ENCODE measurements around the gene DHX30.

DHX30 gene

GRCh38 chr3:47838503-47838902 is 35.6 kb downstream of the DHX30 start:
- peaks cover 2% of the 10 kb centered on the region for H3K4me1 Mint-ChIP-seq (ENCODE audit: low read depth)
- H3K27ac Mint-ChIP-seq: no peak overlapping the region
- H3K27me3 Mint-ChIP-seq (ENCODE audit: low read depth): no peaks in the 10 kb centered on the region
- H3K4me3 Mint-ChIP-seq: no peak overlapping the region
- H3K36me3 Mint-ChIP-seq (ENCODE audit: low read depth): peaks cover 40% of the 10 kb centered on the region
- H3K9me3 Mint-ChIP-seq: no peaks in the 10 kb centered on the region

DNA sequence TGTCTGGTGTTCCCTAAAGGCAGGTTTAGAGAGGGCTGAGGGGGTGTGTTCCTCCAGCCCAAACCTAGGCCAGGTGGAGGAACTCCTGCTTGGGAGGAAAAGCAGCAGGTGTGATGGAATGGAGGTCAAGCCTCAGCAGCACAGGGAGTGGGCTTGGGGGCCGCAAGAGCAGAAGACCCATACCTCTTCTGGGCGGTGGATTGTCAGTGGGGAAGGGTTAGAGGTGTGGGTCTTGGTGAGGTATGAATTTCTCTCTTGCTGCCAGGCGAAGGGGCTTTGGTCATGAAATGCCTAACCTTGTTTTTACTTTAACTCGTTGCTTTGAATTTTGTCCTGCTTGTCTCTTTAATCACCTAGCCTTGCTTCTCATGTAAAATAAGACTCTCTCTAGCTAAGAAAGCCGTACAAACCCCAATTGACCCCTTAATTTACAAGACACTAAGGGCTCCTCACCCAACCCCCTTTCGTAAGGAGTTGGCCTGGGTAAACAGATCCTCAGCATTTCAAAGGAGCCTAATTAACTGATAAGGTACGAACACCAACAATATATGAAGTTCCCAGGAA is 38.9 kb downstream of the DHX30 start:
- Mint-ChIP-seq H3K27me3 (ENCODE audit: low read depth) (no peaks in the 10 kb centered on the region), H3K27ac (no peak overlapping the region), H3K36me3 (ENCODE audit: low read depth) (peaks cover 38% of the 10 kb centered on the region), H3K4me3 (no peak overlapping the region), H3K9me3 (no peaks in the 10 kb centered on the region), H3K4me1 (ENCODE audit: low read depth) (peaks cover 2% of the 10 kb centered on the region)

- H3K27ac Mint-ChIP-seq: no peak overlapping the region
- H3K4me3 Mint-ChIP-seq: no peak overlapping the region
- no peaks in the 10 kb centered on the region for H3K9me3 Mint-ChIP-seq
- no peaks in the 10 kb centered on the region for H3K27me3 Mint-ChIP-seq (ENCODE audit: low read depth)
- peaks cover 35% of the 10 kb centered on the region for H3K36me3 Mint-ChIP-seq (ENCODE audit: low read depth)
- H3K4me1 Mint-ChIP-seq (ENCODE audit: low read depth): no peaks in the 10 kb centered on the region
Measured at GRCh38 chr3:47846186-47846879, 43.4 kb downstream of the DHX30 start.

DNA sequence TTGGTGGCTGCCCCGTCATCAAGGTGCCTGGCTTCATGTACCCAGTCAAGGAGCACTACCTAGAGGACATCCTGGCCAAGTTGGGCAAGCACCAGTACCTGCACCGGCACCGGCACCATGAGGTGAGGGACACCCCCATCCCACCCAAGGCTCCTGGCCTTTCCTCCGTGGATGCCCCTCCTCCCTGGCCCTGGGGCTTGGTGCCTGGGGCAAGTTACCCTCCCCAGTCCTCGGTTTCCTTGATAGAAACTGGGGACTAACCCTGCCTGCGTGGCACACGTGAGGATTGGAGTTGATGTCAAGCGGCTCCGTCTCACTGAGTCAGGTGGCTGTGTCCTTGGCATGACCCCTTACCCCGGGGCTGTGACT is 43.9 kb downstream of the DHX30 start:
- H3K9me3 Mint-ChIP-seq: no peaks in the 10 kb centered on the region
- H3K4me3 Mint-ChIP-seq: no peak overlapping the region
- H3K27me3 Mint-ChIP-seq (ENCODE audit: low read depth): no peaks in the 10 kb centered on the region
- peaks cover 30% of the 10 kb centered on the region for H3K36me3 Mint-ChIP-seq (ENCODE audit: low read depth)
- H3K4me1 Mint-ChIP-seq (ENCODE audit: low read depth): no peaks in the 10 kb centered on the region
- H3K27ac Mint-ChIP-seq: no peak overlapping the region

DNA sequence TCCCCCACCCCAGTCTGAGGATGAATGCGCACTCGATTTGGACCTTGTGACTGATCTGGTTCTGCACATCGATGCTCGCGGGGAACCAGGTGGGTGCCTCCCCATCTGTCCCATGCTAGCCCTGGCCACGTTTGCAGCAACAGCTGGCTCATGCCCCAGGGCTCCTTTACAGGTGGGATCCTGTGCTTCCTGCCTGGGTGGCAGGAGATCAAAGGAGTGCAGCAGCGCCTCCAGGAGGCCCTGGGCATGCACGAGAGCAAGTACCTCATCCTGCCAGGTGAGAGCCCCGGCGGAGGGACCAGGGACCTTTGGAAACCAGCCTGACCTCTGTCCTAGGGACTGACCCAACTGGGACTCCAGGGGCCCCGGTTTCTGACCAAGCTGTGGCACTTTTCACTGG is 44.3 kb downstream of the DHX30 start:
- no peaks in the 10 kb centered on the region for H3K4me1 Mint-ChIP-seq (ENCODE audit: low read depth)
- no peaks in the 10 kb centered on the region for H3K9me3 Mint-ChIP-seq
- H3K27me3 Mint-ChIP-seq (ENCODE audit: low read depth): no peaks in the 10 kb centered on the region
- H3K36me3 Mint-ChIP-seq (ENCODE audit: low read depth): peaks cover 27% of the 10 kb centered on the region
- no peak overlapping the region for H3K27ac Mint-ChIP-seq
- no peak overlapping the region for H3K4me3 Mint-ChIP-seq

- H3K27me3 Mint-ChIP-seq (ENCODE audit: low read depth): no peaks in the 10 kb centered on the region
- H3K4me1 Mint-ChIP-seq (ENCODE audit: low read depth): no peaks in the 10 kb centered on the region
- no peak overlapping the region for H3K4me3 Mint-ChIP-seq
- no peak overlapping the region for H3K27ac Mint-ChIP-seq
- H3K36me3 Mint-ChIP-seq (ENCODE audit: low read depth): peaks cover 22% of the 10 kb centered on the region
- no peaks in the 10 kb centered on the region for H3K9me3 Mint-ChIP-seq
Measured at GRCh38 chr3:47847801-47848518, 45.0 kb downstream of the DHX30 start.

DNA sequence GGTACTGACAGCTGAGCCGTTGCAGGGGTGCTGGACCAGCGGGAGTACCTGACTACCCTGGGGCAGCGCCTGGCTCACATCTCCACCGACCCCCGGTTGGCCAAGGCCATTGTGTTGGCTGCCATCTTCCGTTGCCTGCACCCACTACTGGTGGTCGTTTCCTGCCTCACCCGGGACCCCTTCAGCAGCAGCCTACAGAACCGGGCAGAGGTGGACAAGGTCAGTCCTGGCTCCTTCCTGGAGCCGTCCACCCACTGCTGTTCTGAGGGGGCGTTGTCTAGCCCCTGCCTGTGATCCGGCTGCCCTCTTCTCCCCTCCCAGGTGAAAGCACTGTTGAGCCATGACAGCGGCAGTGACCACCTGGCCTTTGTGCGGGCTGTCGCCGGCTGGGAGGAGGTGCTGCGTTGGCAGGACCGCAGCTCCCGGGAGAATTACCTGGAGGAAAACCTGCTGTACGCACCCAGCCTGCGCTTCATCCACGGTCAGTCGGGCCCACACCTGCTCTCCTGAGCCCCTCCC is 45.7 kb downstream of the DHX30 start:
- no peaks in the 10 kb centered on the region for H3K27me3 Mint-ChIP-seq (ENCODE audit: low read depth)
- H3K4me1 Mint-ChIP-seq (ENCODE audit: low read depth): no peaks in the 10 kb centered on the region
- H3K27ac Mint-ChIP-seq: no peak overlapping the region
- H3K4me3 Mint-ChIP-seq: no peak overlapping the region
- H3K9me3 Mint-ChIP-seq: no peaks in the 10 kb centered on the region
- peaks cover 18% of the 10 kb centered on the region for H3K36me3 Mint-ChIP-seq (ENCODE audit: low read depth)

DNA sequence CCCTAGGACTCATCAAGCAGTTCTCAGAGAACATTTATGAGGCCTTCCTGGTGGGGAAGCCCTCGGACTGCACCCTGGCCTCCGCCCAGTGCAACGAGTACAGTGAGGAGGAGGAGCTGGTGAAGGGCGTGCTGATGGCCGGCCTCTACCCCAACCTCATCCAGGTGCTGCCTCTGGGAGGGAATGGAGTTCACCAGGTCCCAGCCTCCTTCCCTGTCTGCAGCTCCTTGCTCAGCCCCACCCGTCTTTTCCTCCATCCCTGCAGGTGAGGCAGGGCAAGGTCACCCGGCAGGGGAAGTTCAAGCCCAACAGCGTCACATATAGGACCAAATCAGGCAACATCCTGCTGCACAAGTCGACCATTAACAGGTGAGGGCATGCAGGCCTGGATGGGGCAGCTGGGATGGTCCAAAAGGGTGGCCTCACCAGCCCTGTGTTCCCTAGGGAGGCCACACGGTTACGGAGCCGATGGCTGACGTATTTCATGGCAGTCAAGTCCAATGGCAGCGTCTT is 46.3 kb downstream of the DHX30 start:
- peaks cover 12% of the 10 kb centered on the region for H3K36me3 Mint-ChIP-seq (ENCODE audit: low read depth)
- no peaks in the 10 kb centered on the region for H3K27me3 Mint-ChIP-seq (ENCODE audit: low read depth)
- H3K9me3 Mint-ChIP-seq: no peaks in the 10 kb centered on the region
- no peak overlapping the region for H3K4me3 Mint-ChIP-seq
- H3K27ac Mint-ChIP-seq: no peak overlapping the region
- H3K4me1 Mint-ChIP-seq (ENCODE audit: low read depth): no peaks in the 10 kb centered on the region

GRCh38 chr3:47849699-47850563 is 47.0 kb downstream of the DHX30 start:
- Mint-ChIP-seq H3K27me3 (ENCODE audit: low read depth) (no peaks in the 10 kb centered on the region), H3K27ac (no peak overlapping the region), H3K9me3 (no peaks in the 10 kb centered on the region), H3K4me1 (ENCODE audit: low read depth) (no peaks in the 10 kb centered on the region), H3K36me3 (ENCODE audit: low read depth) (peaks cover 8% of the 10 kb centered on the region), H3K4me3 (no peak overlapping the region)

GRCh38 chr3:47850564-47851410 is 47.8 kb downstream of the DHX30 start:
- H3K4me1 Mint-ChIP-seq (ENCODE audit: low read depth): no peaks in the 10 kb centered on the region
- no peak overlapping the region for H3K27ac Mint-ChIP-seq
- H3K9me3 Mint-ChIP-seq: no peaks in the 10 kb centered on the region
- peaks cover 8% of the 10 kb centered on the region for H3K36me3 Mint-ChIP-seq (ENCODE audit: low read depth)
- no peak overlapping the region for H3K4me3 Mint-ChIP-seq
- no peaks in the 10 kb centered on the region for H3K27me3 Mint-ChIP-seq (ENCODE audit: low read depth)

- H3K27ac Mint-ChIP-seq: no peak overlapping the region
- no peak overlapping the region for H3K4me3 Mint-ChIP-seq
Measured at GRCh38 chr3:47851888-47852603, 49.1 kb downstream of the DHX30 start.

DNA sequence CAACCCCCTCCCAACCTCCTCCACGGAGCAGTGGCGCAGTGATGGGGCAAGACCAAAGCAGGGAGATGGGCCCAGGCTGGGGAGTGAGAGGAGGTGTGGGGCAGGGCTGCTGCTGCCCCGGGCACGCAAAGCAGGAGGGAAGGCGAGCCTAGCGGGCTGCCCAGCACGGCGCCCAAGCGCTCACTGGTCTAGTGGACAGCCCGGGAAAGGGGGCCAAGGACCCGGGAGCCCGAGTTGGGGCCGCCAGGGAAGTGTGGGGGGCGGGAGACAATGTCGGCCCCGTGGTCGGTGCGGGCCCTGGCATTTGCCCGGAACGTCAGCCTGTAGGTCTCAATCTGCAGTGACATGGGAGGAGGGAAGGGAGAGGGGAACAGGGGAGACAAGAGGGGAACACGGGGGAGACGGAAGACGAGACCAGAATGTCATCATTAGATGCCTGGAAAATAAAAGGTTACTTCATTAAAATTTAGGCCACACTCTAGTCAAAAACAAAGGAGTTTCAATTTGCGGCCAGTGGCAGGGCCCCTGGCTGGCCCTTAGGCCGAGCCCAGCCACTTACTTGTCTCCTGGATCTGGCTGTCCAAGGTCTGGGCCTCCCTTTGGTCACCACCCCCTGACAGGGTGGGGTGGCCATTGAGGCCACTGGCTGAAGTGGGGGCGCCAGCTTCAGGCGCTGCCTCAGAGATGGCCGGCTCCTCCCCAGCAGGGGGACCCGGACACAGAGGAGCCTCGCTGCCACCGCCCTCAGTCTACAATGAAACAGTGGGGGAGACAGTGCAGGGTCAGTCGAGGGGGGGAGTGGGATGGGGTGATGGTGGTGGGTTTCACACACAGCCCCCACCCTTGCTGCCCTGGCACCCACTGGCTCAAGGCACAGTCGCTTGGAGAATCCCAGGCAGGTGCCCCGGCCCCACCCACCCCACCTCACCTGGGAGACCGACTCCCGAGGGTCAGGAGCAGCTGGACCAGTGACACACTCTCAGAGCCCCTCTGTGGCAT is 50.0 kb downstream of the DHX30 start:
- Mint-ChIP-seq H3K27ac (no peak overlapping the region), H3K9me3 (no peaks in the 10 kb centered on the region), H3K4me1 (ENCODE audit: low read depth) (no peaks in the 10 kb centered on the region), H3K4me3 (no peak overlapping the region), H3K27me3 (ENCODE audit: low read depth) (no peaks in the 10 kb centered on the region), H3K36me3 (ENCODE audit: low read depth) (peaks cover 14% of the 10 kb centered on the region)

More at GRCh38 chr3:47851888-47852603, 49.1 kb downstream of the DHX30 start:
- Mint-ChIP-seq H3K4me1 (ENCODE audit: low read depth) (no peaks in the 10 kb centered on the region), H3K27me3 (ENCODE audit: low read depth) (no peaks in the 10 kb centered on the region), H3K36me3 (ENCODE audit: low read depth) (peaks cover 14% of the 10 kb centered on the region), H3K9me3 (no peaks in the 10 kb centered on the region)
